NCI-H2107 treated with DMSO at 0.1 percent for 48 hours (cell line): ENCODE measurements around the gene LY86.

ENCODE experiments used
- DNase-seq: peaks from one replicate; lab custom pipeline; 2025; ENCODE audit not compliant: unreplicated experiment; lab: John Stamatoyannopoulos, UW

The LY86 gene

GRCh38 chr6:6620766-6621425 lies 32.4 kb downstream of the LY86 start:
- DNase-seq, result no peak

- DNase-seq, result no peak
These were observed 34.0 kb downstream of the LY86 start for GRCh38 chr6:6622501-6622900.

- no peak for DNase-seq
These were observed 35.0 kb downstream of the LY86 start for GRCh38 chr6:6623553-6623952.

GRCh38 chr6:6624269-6624990 lies 35.9 kb downstream of the LY86 start:
- DNase-seq, result no peak

- no peak for DNase-seq
These were observed 37.7 kb downstream of the LY86 start for GRCh38 chr6:6626187-6626586.

GRCh38 chr6:6629402-6629801 lies 40.9 kb downstream of the LY86 start:
- DNase-seq, result no peak

GRCh38 chr6:6631053-6631452 lies 42.5 kb downstream of the LY86 start:
- DNase-seq, result no peak

GRCh38 chr6:6631534-6632276 lies 43.2 kb downstream of the LY86 start:
- DNase-seq, result no peak

GRCh38 chr6:6633898-6634734 lies 45.6 kb downstream of the LY86 start:
- DNase-seq, result no peak

- DNase-seq, result no peak
These were observed 46.2 kb downstream of the LY86 start for GRCh38 chr6:6634735-6635075.

GRCh38 chr6:6635291-6635690 lies 46.8 kb downstream of the LY86 start:
- no peak for DNase-seq

GRCh38 chr6:6635869-6636268 lies 47.3 kb downstream of the LY86 start:
- no peak for DNase-seq

- no peak for DNase-seq
These were observed 51.1 kb downstream of the LY86 start for GRCh38 chr6:6639572-6639971.

GRCh38 chr6:6640926-6641325 lies 52.4 kb downstream of the LY86 start:
- DNase-seq, result no peak

GRCh38 chr6:6643398-6643797 lies 54.9 kb downstream of the LY86 start:
- no peak for DNase-seq

- DNase-seq, result no peak
These were observed 56.9 kb downstream of the LY86 start for GRCh38 chr6:6645261-6645917.

GRCh38 chr6:6646384-6646783 lies 57.9 kb downstream of the LY86 start:
- no peak for DNase-seq

- no peak for DNase-seq
These were observed 58.3 kb downstream of the LY86 start for GRCh38 chr6:6646859-6647258.

- no peak for DNase-seq
These were observed 60.3 kb downstream of the LY86 start for GRCh38 chr6:6648692-6649343.

- no peak for DNase-seq
These were observed 61.4 kb downstream of the LY86 start for GRCh38 chr6:6649824-6650349.
